Testis (tissue), 3 donors: ENCODE results near the gene SEPHS1. TPM values are rescaled to one million over a fixed set of nuclear protein-coding genes. Genes with fewer than 3 reads are reported as not detected.

Experiments used
- DNase-seq: peaks from one replicate; pipeline ENCODE4 v3.0.0-alpha.2; 2019
- H3K27ac ChIP-seq, 2 donors: fragments of 200-600 bp; sonication (generic); one replicate each; pipeline ENCODE4 v1.5.1; 2019
- H3K27me3 ChIP-seq: fragments of 200-600 bp; sonication (generic); one replicate; pipeline ENCODE4 v1.5.1; 2019
- H3K36me3 ChIP-seq: fragments of 200-600 bp; sonication (generic); one replicate; pipeline ENCODE4 v1.5.1; 2017; ENCODE audit warnings: low read depth; ENCODE audit errors: missing control alignments
- H3K4me1 ChIP-seq: fragments of 200-600 bp; sonication (generic); one replicate; pipeline ENCODE4 v1.5.1; 2019
- H3K4me3 ChIP-seq, 2 donors: fragments of 200-600 bp; sonication (generic); one replicate each; pipeline ENCODE4 v1.5.1; 2017 to 2019
- H3K9me3 ChIP-seq: fragments of 200-600 bp; sonication (generic); one replicate; pipeline ENCODE4 v1.5.1; 2017
- CTCF ChIP-seq, 3 experiments: fragments of 450-650 bp in 2 of 3; fragments of 200-600 bp in 1 of 3; sonication (generic) in 1 of 3; IDR thresholded peaks; one replicate each; pipeline ENCODE4 v1.5.1; 2016 to 2019; ENCODE audit warnings: antibody characterized with exemption in 3 of 3, mild to moderate bottlenecking in 2 of 3, moderate library complexity in 1 of 3
- POLR2A ChIP-seq: fragments of 450-650 bp; IDR thresholded peaks from one replicate; pipeline ENCODE4 v1.6.1; 2017; ENCODE audit warnings: antibody characterized with exemption, mild to moderate bottlenecking, moderate library complexity
- whole genome bisulfite sequencing, 2 donors: methylation state at CpG; one replicate each; pipeline ENCODE4 v1.1.5; 2018; 5-methylcytosine and 5-hydroxymethylcytosine counted together
- intact Hi-C: fragments of 100-400 bp; cut with DNase I; formaldehyde crosslinking; loops from one replicate; pipeline ENCODE4 v1.15.1; 2023; ENCODE audit warnings: low total_unique reads
- polyA plus RNA-seq: library from polyadenylated mRNA; stranded (reverse); fragments of 350-450 nt; fragmentation: Illumina TruSeq; extraction: RNeasy Lipid Tissue Mini Kit (QIAGEN cat#74804); gene quantifications from one replicate; pipeline ENCODE4 v1.2.3, GENCODE V29; 2014; ENCODE audit warnings: low read depth, low replicate concordance; ENCODE audit not compliant: insufficient read depth
- total RNA-seq, 2 donors: library from RNA; depleted of rRNA; stranded (reverse); fragments of >200 nt; gene quantifications; one replicate each; pipeline ENCODE4 v1.2.3, GENCODE V29; 2016

SEPHS1 gene
- total and polyA plus RNA-seq, 3 donors from 2014 or later, result 31.1 to 48.3 (median 41.7) TPM

- Histone ChIP-seq H3K9me3 (no peaks in the 10 kb centered on the region), H3K36me3 (no peaks in the 10 kb centered on the region), H3K4me1 (no peaks in the 10 kb centered on the region), H3K27me3 (no peaks in the 10 kb centered on the region), H3K27ac (no peak overlapping the region), H3K4me3 (no peak overlapping the region)
- WGBS, 2 donors, result 83 to 92% methylated on average over 3 to 4 of the region's 4 CpGs
- intact Hi-C loops, result no loop called here
- no peak for DNase-seq
- TF ChIP-seq POLR2A (no peak), CTCF (IDR thresholded peaks at IDR 0.05) (no peak)
Measured at GRCh38 chr10:13366891-13367290, 18.8 kb upstream of the SEPHS1 start.

GRCh38 chr10:13365831-13366230, 17.7 kb upstream of the SEPHS1 start:
- Histone ChIP-seq H3K9me3 (no peaks in the 10 kb centered on the region), H3K27ac (no peak overlapping the region), H3K4me1 (no peaks in the 10 kb centered on the region), H3K36me3 (no peaks in the 10 kb centered on the region), H3K27me3 (no peaks in the 10 kb centered on the region), H3K4me3 (no peak overlapping the region)
- WGBS, 2 donors, result 69% methylated on average over 6 of the region's 6 CpGs
- DNase-seq, result no peak
- intact Hi-C loops, result no loop called here
- TF ChIP-seq POLR2A, result no peak
- no peak for TF ChIP-seq CTCF (IDR thresholded peaks at IDR 0.05)

GRCh38 chr10:13365243-13365642, 17.1 kb upstream of the SEPHS1 start:
- intact Hi-C loops, result no loop called here
- DNase-seq, result no peak
- Histone ChIP-seq H3K27me3 (no peaks in the 10 kb centered on the region), H3K27ac (no peak overlapping the region), H3K9me3 (no peaks in the 10 kb centered on the region), H3K4me3 (no peak overlapping the region), H3K4me1 (no peaks in the 10 kb centered on the region), H3K36me3 (no peaks in the 10 kb centered on the region)
- TF ChIP-seq POLR2A (no peak), CTCF (IDR thresholded peaks at IDR 0.05) (no peak)
- WGBS, 2 donors, result 76 to 81% methylated on average over 5 of the region's 5 CpGs

- H3K36me3 ChIP-seq, result no peaks in the 10 kb centered on the region
- H3K27me3 ChIP-seq, result no peaks in the 10 kb centered on the region
- 80% methylated on average over 7 of the region's 7 CpGs for WGBS, 2 donors
- no peaks in the 10 kb centered on the region for H3K9me3 ChIP-seq
- no peak overlapping the region for H3K27ac ChIP-seq
- DNase-seq, result no peak
- no peak for TF ChIP-seq CTCF (IDR thresholded peaks at IDR 0.05)
- TF ChIP-seq POLR2A, result no peak
- no peak overlapping the region for H3K4me3 ChIP-seq
- intact Hi-C loops, result no loop called here
- no peaks in the 10 kb centered on the region for H3K4me1 ChIP-seq
Measured at GRCh38 chr10:13360587-13360986, 12.5 kb upstream of the SEPHS1 start.

- WGBS, 2 donors, result 63 to 73% methylated on average over 4 of the region's 4 CpGs
- Histone ChIP-seq H3K27ac (no peak overlapping the region), H3K4me3 (no peak overlapping the region), H3K27me3 (no peaks in the 10 kb centered on the region), H3K4me1 (no peaks in the 10 kb centered on the region), H3K36me3 (no peaks in the 10 kb centered on the region), H3K9me3 (no peaks in the 10 kb centered on the region)
- intact Hi-C loops, result no loop called here
- TF ChIP-seq POLR2A (no peak), CTCF (IDR thresholded peaks at IDR 0.05) (no peak)
- no peak for DNase-seq
Measured at GRCh38 chr10:13356392-13356791, 8.3 kb upstream of the SEPHS1 start.
